ENCODE results near the gene HOXC9. TPM values are rescaled to one million over a fixed set of nuclear protein-coding genes. Genes with fewer than 3 reads are reported as not detected.

The HOXC9 gene
- polyA plus RNA-seq, 1 of the 3 experiments (the other 2 are of a cell fraction) = 1.9 TPM

DNA sequence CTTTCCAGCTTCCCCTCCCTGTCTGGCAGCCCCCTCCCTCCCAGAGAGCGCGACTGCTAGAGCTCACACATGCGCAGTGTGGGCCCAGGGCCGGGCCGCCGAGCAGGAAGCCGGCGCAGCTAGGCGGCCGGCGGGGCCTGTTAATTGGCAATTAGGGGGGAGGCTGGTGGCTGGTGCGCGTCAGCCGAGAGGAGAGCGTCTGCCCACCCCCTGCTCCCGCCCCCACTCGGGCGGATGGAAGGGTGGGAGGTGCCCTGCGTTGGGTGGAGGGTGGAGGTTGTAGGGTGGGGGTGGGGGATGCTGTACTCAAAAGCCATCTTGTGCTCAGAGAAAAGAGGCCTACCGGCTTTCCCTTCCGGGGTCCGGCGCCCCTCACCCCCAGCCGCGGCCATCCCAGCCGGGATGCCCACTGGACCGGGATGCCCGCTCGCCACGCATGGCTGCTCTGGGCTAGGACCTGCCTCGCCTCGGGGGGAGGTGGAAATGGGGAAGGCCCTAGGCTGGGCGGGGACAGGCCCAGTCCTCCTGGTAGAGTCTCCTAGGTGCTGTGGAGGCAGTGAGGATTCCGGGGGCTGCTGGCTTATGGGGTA is 18.0 kb downstream of the HOXC9 start (continued):
- TF ChIP-seq GABPA (IDR thresholded peaks at IDR 0.05; ENCODE audit: low read depth) (peak; percentile 58), SIN3A (IDR thresholded peaks at IDR 0.05; ENCODE audit: borderline replicate concordance, low read depth, low read length) (peak; percentile 53; the same call in 1 of the 2 replicates), TCF12 (IDR thresholded peaks at IDR 0.05) (0 out of 2 replicates have a peak, but pooled peaks have one; percentile 33), YY1 (IDR thresholded peaks at IDR 0.05; ENCODE audit: low read depth) (peak; percentile 77)

DNA sequence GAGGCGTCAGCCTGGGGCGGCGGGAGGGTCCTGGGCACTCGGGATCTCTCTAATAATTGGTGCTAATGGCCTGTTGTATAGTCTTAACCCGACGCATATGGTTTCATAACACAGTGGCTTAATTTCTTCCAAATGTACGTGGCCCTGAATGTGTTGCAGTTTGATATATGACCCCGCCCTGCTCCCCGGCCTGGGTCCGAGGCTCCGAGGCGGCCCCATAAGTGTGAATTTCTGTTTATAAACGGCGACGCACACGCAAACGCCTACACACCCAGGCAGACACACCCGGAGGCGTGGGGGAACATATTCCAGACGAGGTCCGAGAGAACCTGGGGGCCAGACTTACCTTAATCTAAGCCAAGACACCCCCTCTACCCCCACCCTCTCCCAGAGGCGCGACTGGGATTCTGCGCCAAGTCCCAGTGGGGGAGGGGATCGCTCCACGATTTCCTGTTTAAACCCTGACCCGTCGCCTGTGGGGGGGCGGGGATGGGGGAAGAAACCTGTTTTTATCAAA is 18.6 kb downstream of the HOXC9 start:
- H3K27ac ChIP-seq (ENCODE audit: low read depth in 2 of 2, low read length in 1 of 2) = peak overlapping the region; percentile 89 to 99
- peak; percentile 66 for DNase-seq
- no peaks in the 10 kb centered on the region for H4K20me1 ChIP-seq (ENCODE audit: insufficient read depth)
- CTCF ChIA-PET = interaction anchor here (0.8 to 24.5 kb wide), 3 partner anchors 18 to 177 kb away, joined by 6 to 568 read pairs (median 548); partner anchors contain the start of genes HOXC9 and SMUG1
- peak overlapping the region; percentile 90; the same call in 1 of the 2 replicates for H2AFZ ChIP-seq (ENCODE audit: low read depth)
- H3K4me1 ChIP-seq (ENCODE audit: control insufficient read depth in 1 of 2, insufficient read depth in 2 of 2, low read depth in 1 of 2, low read length in 1 of 2) = peaks cover 7 to 36% of the 10 kb centered on the region in 2 experiments; a peak in 2 of 4 replicates
- H3K9ac ChIP-seq = peak overlapping the region; percentile 98
- no peaks in the 10 kb centered on the region for H3K36me3 ChIP-seq (replicated peaks in 1 of 2; ENCODE audit: control insufficient read depth in 1 of 2, insufficient read depth in 2 of 2, low read length in 1 of 2)
- no peaks in the 10 kb centered on the region for H3K9me3 ChIP-seq
- H3K4me3 ChIP-seq (ENCODE audit: low read depth in 2 of 2, low read length in 1 of 2) = peak overlapping the region; percentile 69 to 85
- peaks cover 10% of the 10 kb centered on the region; the same call in 1 of the 2 replicates for H3K79me2 ChIP-seq (ENCODE audit: insufficient read depth)
- no peak for TF ChIP-seq NFIC (IDR thresholded peaks at IDR 0.05; ENCODE audit: borderline replicate concordance)
- TF ChIP-seq FOSL2 (IDR thresholded peaks at IDR 0.05; ENCODE audit: borderline replicate concordance, low read depth) = no peak
- TF ChIP-seq GATA2 (CRISPR knock-in tag; IDR thresholded peaks at IDR 0.05) = no peak
- TF ChIP-seq RFX5 (IDR thresholded peaks at IDR 0.05; ENCODE audit: low read length) = no peak
- no peak for TF ChIP-seq TCF12 (IDR thresholded peaks at IDR 0.05)
- no peak for TF ChIP-seq FOXJ3 (CRISPR knock-in tag; IDR thresholded peaks at IDR 0.05)
- no peak for TF ChIP-seq NRF1 (IDR thresholded peaks at IDR 0.05; ENCODE audit: low read depth, low read length)
- TF ChIP-seq RCOR1 (IDR thresholded peaks at IDR 0.05; ENCODE audit: low read length) = no peak
- POLR2A ChIA-PET = no interaction called here
- no peaks in the 10 kb centered on the region for H3K27me3 ChIP-seq (ENCODE audit: insufficient read depth)
- H3K9me2 ChIP-seq = no peaks in the 10 kb centered on the region
- WGBS (ENCODE audit: low lambda C conversion rate) = 46% methylated on average over 28 of the region's 29 CpGs
- peaks cover 9% of the 10 kb centered on the region for H3F3A ChIP-seq (replicated peaks; ENCODE audit: insufficient read depth)
- H3K4me2 ChIP-seq = peak overlapping the region; percentile 99

DNA sequence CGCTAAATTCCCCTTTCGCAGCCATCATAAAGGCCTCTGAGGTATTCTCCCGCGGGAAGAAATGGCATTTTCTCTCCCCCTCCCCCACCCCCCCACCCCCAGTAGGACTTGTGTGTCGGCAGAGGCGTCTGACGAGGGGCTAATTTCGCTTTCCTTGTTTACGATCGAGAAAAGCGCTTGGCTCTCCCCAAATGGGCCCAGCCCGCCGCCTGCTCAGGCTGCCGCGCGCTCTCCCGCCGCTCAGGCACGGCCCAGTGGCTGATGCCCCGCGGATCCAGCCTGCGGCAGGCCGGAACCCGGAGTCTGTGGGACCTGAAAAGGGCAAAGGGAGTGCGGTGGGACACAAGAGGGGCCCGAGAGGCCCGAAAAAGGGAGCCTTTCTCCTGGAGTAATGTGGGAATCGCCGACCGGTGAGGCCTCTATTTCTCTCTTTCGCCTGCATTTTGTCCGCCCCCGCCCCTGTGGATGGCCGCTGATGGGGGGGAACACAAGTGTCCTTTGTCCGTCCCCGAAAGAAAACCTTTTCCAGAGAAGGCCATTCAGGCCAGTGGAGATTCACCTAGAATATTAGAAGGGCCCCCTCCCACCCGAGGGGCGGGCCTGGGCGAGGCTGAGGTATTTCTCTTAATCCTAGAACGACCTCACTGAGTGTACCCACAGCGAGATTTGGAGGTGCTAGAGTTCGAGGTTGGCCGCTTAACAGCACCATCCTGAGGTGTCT is 19.3 kb downstream of the HOXC9 start:
- POLR2A ChIA-PET = no interaction called here
- 0 out of 2 replicates have a peak overlapping the region, but pooled peaks have one; percentile 3 for H3K4me2 ChIP-seq
- CTCF ChIA-PET = interaction anchor here (23.2 kb wide), 1 partner anchor 177 kb away, joined by 548 read pairs; the partner anchor contains the start of gene SMUG1
- H3F3A ChIP-seq (replicated peaks; ENCODE audit: insufficient read depth) = peaks cover 9% of the 10 kb centered on the region
- no peak overlapping the region for H3K4me3 ChIP-seq (ENCODE audit: low read depth in 2 of 2, low read length in 1 of 2)
- H3K27me3 ChIP-seq (ENCODE audit: insufficient read depth) = no peaks in the 10 kb centered on the region
- H4K20me1 ChIP-seq (ENCODE audit: insufficient read depth) = no peaks in the 10 kb centered on the region
- 96% methylated on average over 43 of the region's 43 CpGs for WGBS (ENCODE audit: low lambda C conversion rate)
- peak overlapping the region in 1 of 2 experiments; percentile 99; a peak in 3 of 4 replicates for H3K27ac ChIP-seq (ENCODE audit: low read depth in 2 of 2, low read length in 1 of 2)
- no peaks in the 10 kb centered on the region for H3K9me2 ChIP-seq
- TF ChIP-seq GATA2 (CRISPR knock-in tag; IDR thresholded peaks at IDR 0.05) = no peak
- TF ChIP-seq YY1 (IDR thresholded peaks at IDR 0.05; ENCODE audit: low read depth) = no peak
- no peak for DNase-seq
- H3K9me3 ChIP-seq = no peaks in the 10 kb centered on the region
- peaks cover 10% of the 10 kb centered on the region; the same call in 1 of the 2 replicates for H3K79me2 ChIP-seq (ENCODE audit: insufficient read depth)
- H3K4me1 ChIP-seq (ENCODE audit: control insufficient read depth in 1 of 2, insufficient read depth in 2 of 2, low read depth in 1 of 2, low read length in 1 of 2) = peaks cover 7 to 38% of the 10 kb centered on the region in 2 experiments; a peak in 2 of 4 replicates
- H2AFZ ChIP-seq (ENCODE audit: low read depth) = no peak overlapping the region
- no peaks in the 10 kb centered on the region for H3K36me3 ChIP-seq (replicated peaks in 1 of 2; ENCODE audit: control insufficient read depth in 1 of 2, insufficient read depth in 2 of 2, low read length in 1 of 2)
- H3K9ac ChIP-seq = no peak overlapping the region

Data from SK-N-SH (cell line).